Upper lobe of left lung (tissue), 4 donors: ENCODE measurements around the gene RBM34.

Source experiments
- CTCF ChIP-seq, 6 experiments: fragments of 450-650 bp in 4 of 6; fragments of 200-600 bp in 2 of 6; sonication (generic) in 2 of 6; IDR thresholded peaks; one replicate each; pipeline ENCODE4 v1.5.1; 2016 to 2019; ENCODE audit warnings: antibody characterized with exemption in 6 of 6
- EP300 ChIP-seq, 4 donors: sonication (generic); formaldehyde crosslinking; IDR thresholded peaks; one replicate each; pipeline ENCODE4 v1.5.1; 2017; ENCODE audit warnings: antibody characterized with exemption in 4 of 4, control low read depth in 2 of 4
- POLR2A ChIP-seq, 4 donors: fragments of 450-650 bp; IDR thresholded peaks; one replicate each; pipeline ENCODE4 v1.5.1; 2016 to 2017; ENCODE audit warnings: antibody characterized with exemption in 4 of 4, mild to moderate bottlenecking in 2 of 4
- POLR2AphosphoS5 ChIP-seq, 2 donors: sonication (generic); formaldehyde crosslinking; IDR thresholded peaks; one replicate each; pipeline ENCODE4 v1.5.1; 2017; ENCODE audit warnings: antibody characterized with exemption in 2 of 2

GRCh38 chr1:235098991-235099390 lies 62.1 kb downstream of the RBM34 start:
- TF ChIP-seq POLR2A (IDR thresholded peaks at IDR 0.05) (no peak), CTCF (IDR thresholded peaks at IDR 0.05) (no peak), EP300 (IDR thresholded peaks at IDR 0.05) (no peak), POLR2AphosphoS5 (IDR thresholded peaks at IDR 0.05) (no peak)
